Caco-2 (cell line): ENCODE data around the gene FAP. TPM values are rescaled to one million over a fixed set of nuclear protein-coding genes. Genes with fewer than 3 reads are reported as not detected.
A peak's percentile ranks its signal among the peaks of the same experiment; 100 is the strongest.

Experiments used
- BruUV-seq: library from RNA; stranded (reverse); fragments of 400-500 nt; replicated peaks from 2 replicates; lab custom pipeline; 2021; lab: Mats Ljungman, UMichigan
- CTCF ChIA-PET: fragments of 300-600 bp; sonication (Branson Sonifier 250); formaldehyde crosslinking; loops from one replicate; lab custom pipeline; 2022; ENCODE audit warnings: antibody characterized with exemption; lab: Charles Lee
- POLR2A ChIA-PET: fragments of 300-600 bp; sonication (Branson Sonifier 250); formaldehyde crosslinking; loops from one replicate; lab custom pipeline; 2022; ENCODE audit warnings: antibody characterized with exemption; lab: Charles Lee
- DNase-seq, 2 experiments: peaks; one replicate each; pipeline versions ENCODE4 v3.0.0 to v3.0.0-alpha.2; 2020 to 2022
- H3K27me3 ChIP-seq: replicated peaks from 2 replicates; pipeline ENCODE4 v1.6.0; 2011; ENCODE audit warnings: low read length; ENCODE audit not compliant: control insufficient read depth, insufficient read depth
- H3K36me3 ChIP-seq: 2 replicates; pipeline ENCODE4 v1.5.1; 2011; ENCODE audit warnings: low read length; ENCODE audit not compliant: control insufficient read depth, insufficient read depth
- H3K4me1 ChIP-seq: fragments of 250-450 bp; sonication (Bioruptor Pico); 2 replicates; pipeline ENCODE4 v1.5.1; 2020; ENCODE audit warnings: mild to moderate bottlenecking
- H3K4me3 ChIP-seq: 2 replicates; pipeline ENCODE4 v1.5.1; 2011; ENCODE audit warnings: low read depth, mild to moderate bottlenecking, control low read depth, low read length
- H3K9me3 ChIP-seq: fragments of 250-450 bp; sonication (Bioruptor Pico); 2 replicates; pipeline ENCODE4 v1.5.1; 2020; ENCODE audit warnings: mild to moderate bottlenecking, moderate library complexity
- H3K27ac Mint-ChIP-seq: one replicate; pipeline ENCODE4 v1.8.0; 2022; ENCODE audit warnings: mixed read lengths; ENCODE audit not compliant: unreplicated experiment
- H3K27me3 Mint-ChIP-seq: one replicate; pipeline ENCODE4 v1.8.0; 2022; ENCODE audit warnings: mixed read lengths; ENCODE audit not compliant: insufficient read depth, unreplicated experiment
- H3K36me3 Mint-ChIP-seq: one replicate; pipeline ENCODE4 v1.8.0; 2022; ENCODE audit warnings: mild to moderate bottlenecking, mixed read lengths; ENCODE audit not compliant: insufficient read depth, unreplicated experiment
- H3K4me1 Mint-ChIP-seq: one replicate; pipeline ENCODE4 v1.8.0; 2022; ENCODE audit warnings: low read depth, mixed read lengths; ENCODE audit not compliant: unreplicated experiment
- H3K4me3 Mint-ChIP-seq: one replicate; pipeline ENCODE4 v1.8.0; 2022; ENCODE audit warnings: mild to moderate bottlenecking, moderate library complexity, mixed read lengths; ENCODE audit not compliant: unreplicated experiment
- H3K9me3 Mint-ChIP-seq: one replicate; pipeline ENCODE4 v1.8.0; 2022; ENCODE audit warnings: mixed read lengths; ENCODE audit not compliant: unreplicated experiment
- intact Hi-C: fragments of 100-400 bp; cut with micrococcal nuclease; formaldehyde crosslinking; loops from one replicate; pipeline ENCODE4 v1.10.0; 2022; ENCODE audit not compliant: unreplicated experiment
- total RNA-seq: library from RNA; stranded (reverse); gene quantifications from 2 replicates; pipeline ENCODE4 v1.2.3, GENCODE V29; 2022
- TF ChIP-seq, protein P1 (sequence below), 2 experiments: fragments of 200-600 bp in 1 of 2; IDR thresholded peaks; 1 replicate in 1 of 2; 2 replicates in 1 of 2; pipeline versions ENCODE4 v1.5.1 to v1.8.0; 2011 to 2022; ENCODE audit warnings: antibody characterized with exemption in 1 of 2, control low read depth in 1 of 2, inconsistent platforms in 1 of 2, low read depth in 1 of 2, low read length in 1 of 2, mild to moderate bottlenecking in 1 of 2, moderate library complexity in 1 of 2; ENCODE audit not compliant: insufficient read depth in 1 of 2, severe bottlenecking in 1 of 2, unreplicated experiment in 1 of 2

FAP gene
- total RNA-seq, 1 experiment from 2014 or later: not detected

DNA sequence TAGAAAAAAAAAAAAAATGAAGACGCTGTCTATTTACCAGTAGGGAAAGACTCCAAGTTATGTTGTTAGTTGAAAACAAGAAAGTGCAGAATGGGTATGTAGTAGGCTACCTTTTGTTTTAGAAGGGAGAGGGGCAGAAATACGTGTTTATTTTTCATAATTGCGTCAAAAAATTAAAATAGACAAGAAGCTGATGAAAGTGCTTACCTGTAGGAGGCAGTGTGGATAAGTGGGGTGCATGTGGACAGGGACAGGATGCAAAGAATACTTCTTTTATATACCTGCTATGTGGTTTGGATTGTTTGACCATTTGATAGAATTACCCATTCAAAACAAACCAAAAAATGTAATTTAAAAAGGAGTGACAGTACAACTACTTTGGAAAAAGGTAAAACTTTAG lies 88.2 kb downstream of the FAP start:
- Mint-ChIP-seq H3K4me3 (no peak overlapping the region), H3K36me3 (no peaks in the 10 kb centered on the region), H3K4me1 (no peaks in the 10 kb centered on the region), H3K27ac (no peak overlapping the region), H3K27me3 (peaks cover 5% of the 10 kb centered on the region), H3K9me3 (no peaks in the 10 kb centered on the region)
- ChIA-PET POLR2A (interaction anchor here (0.7 kb wide), 1 partner anchor 10 kb away, joined by 3 read pairs; no protein-coding TSS in a partner anchor), CTCF (interaction anchor here (1.9 kb wide), 1 partner anchor 143 kb away, joined by 16 read pairs; no protein-coding TSS in a partner anchor)
- TF ChIP-seq, protein P1, sequence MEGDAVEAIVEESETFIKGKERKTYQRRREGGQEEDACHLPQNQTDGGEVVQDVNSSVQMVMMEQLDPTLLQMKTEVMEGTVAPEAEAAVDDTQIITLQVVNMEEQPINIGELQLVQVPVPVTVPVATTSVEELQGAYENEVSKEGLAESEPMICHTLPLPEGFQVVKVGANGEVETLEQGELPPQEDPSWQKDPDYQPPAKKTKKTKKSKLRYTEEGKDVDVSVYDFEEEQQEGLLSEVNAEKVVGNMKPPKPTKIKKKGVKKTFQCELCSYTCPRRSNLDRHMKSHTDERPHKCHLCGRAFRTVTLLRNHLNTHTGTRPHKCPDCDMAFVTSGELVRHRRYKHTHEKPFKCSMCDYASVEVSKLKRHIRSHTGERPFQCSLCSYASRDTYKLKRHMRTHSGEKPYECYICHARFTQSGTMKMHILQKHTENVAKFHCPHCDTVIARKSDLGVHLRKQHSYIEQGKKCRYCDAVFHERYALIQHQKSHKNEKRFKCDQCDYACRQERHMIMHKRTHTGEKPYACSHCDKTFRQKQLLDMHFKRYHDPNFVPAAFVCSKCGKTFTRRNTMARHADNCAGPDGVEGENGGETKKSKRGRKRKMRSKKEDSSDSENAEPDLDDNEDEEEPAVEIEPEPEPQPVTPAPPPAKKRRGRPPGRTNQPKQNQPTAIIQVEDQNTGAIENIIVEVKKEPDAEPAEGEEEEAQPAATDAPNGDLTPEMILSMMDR (IDR thresholded peaks at IDR 0.05; ENCODE audit: insufficient read depth in 1 of 2, low read depth in 1 of 2, low read length in 1 of 2, severe bottlenecking in 1 of 2, unreplicated experiment in 1 of 2): peak in 1 of 2 experiments; percentile 12
- Histone ChIP-seq H3K9me3 (no peaks in the 10 kb centered on the region), H3K4me1 (no peaks in the 10 kb centered on the region), H3K36me3 (no peaks in the 10 kb centered on the region), H3K27me3 (no peaks in the 10 kb centered on the region), H3K4me3 (no peak overlapping the region)
- BruUV-seq: no TSS peak
- DNase-seq: no peak
- intact Hi-C loops: no loop called here

DNA sequence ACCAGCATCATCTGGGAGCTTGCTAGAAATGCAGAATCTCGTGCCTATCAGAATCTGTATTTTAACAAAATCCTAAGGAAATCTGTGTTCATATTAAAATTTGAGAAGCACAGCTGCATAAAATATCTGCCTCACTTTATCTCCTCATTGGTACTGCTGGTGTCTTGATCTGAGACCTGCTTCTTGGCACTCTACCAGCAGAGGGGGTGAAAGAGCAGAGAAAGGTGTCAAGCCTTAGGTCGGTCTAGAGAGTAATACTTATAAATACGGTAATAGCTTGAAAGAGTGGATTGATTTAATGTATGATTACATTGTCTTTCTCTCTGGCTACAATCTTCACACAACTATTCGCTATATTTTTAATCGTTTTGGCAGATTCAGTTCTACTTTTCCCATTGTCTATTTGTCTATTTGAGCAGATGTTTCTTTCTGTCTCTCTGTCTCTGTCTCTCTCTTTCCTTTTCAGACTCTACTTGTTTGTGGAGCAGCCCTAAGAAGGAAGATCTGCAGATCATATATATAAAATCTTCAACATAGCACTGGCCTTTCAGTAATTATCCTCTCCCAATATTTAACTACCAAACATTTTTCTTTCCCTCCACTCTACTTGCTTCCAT lies 89.5 kb downstream of the FAP start:
- BruUV-seq: no TSS peak

DNA sequence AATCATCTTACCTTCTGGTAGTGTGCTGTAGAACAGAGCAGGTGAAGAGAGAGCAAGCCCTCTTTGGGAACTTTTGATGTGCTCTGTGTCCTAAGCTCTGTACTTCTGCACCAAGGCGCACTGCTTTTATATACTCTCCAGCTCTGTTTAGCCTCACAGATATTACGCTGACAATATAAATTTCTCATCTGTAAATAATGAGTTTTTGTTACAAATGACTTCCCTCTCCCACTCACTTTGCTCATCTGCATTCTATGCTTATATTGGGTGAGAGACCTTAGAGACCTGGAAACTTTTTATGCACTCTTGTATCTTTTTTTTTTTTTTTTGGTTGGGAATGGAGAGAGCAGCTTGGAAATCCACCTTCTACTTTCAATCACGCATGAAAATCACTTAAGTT lies 91.1 kb downstream of the FAP start, which contains the start of gene GCG:
TSS of gene GCG (minus strand) at position 101 of the 400 bp plus-strand sequence. CDS start 3,069 bp downstream, outside the sequence.
- H3K27me3 ChIP-seq: no peaks in the 10 kb centered on the region
- H3K4me1 ChIP-seq: no peaks in the 10 kb centered on the region

More for the DNA sequence above, 89.5 kb downstream of the FAP start:
- Mint-ChIP-seq H3K9me3 (no peaks in the 10 kb centered on the region), H3K27ac (no peak overlapping the region), H3K27me3 (peaks cover 7% of the 10 kb centered on the region), H3K36me3 (no peaks in the 10 kb centered on the region), H3K4me3 (no peak overlapping the region), H3K4me1 (no peaks in the 10 kb centered on the region)
- DNase-seq: peak; percentile 67 to 78
- H3K36me3 ChIP-seq: no peaks in the 10 kb centered on the region
- H3K27me3 ChIP-seq: no peaks in the 10 kb centered on the region
- H3K9me3 ChIP-seq: no peaks in the 10 kb centered on the region
- TF ChIP-seq, protein P1 (IDR thresholded peaks at IDR 0.05; ENCODE audit: insufficient read depth in 1 of 2, low read depth in 1 of 2, low read length in 1 of 2, severe bottlenecking in 1 of 2, unreplicated experiment in 1 of 2): peak; percentile 75 to 93
- CTCF ChIA-PET: interaction anchor here (0.9 to 1.9 kb wide), 3 partner anchors 12 to 150 kb away, joined by 3 to 16 read pairs (median 3); no protein-coding TSS in a partner anchor
- intact Hi-C loops: loop anchor here (1.0 to 5.0 kb wide), 3 partner anchors 68 to 566 kb away; no protein-coding TSS in a partner anchor
- POLR2A ChIA-PET: no interaction called here
- no peaks in the 10 kb centered on the region for H3K4me1 ChIP-seq
- H3K4me3 ChIP-seq: no peak overlapping the region

More for the DNA sequence above, 91.1 kb downstream of the FAP start, which contains the start of gene GCG:
- no peak for DNase-seq
- intact Hi-C loops: loop anchor here (5.0 kb wide), 1 partner anchor 565 kb away; no protein-coding TSS in a partner anchor
- Histone ChIP-seq H3K4me3 (no peak within 1 kb of the TSS), H3K9me3 (no peaks in the 10 kb centered on the region), H3K36me3 (no peaks in the 10 kb centered on the region)
- Mint-ChIP-seq H3K4me1 (no peaks in the 10 kb centered on the region), H3K36me3 (no peaks in the 10 kb centered on the region), H3K27me3 (peaks cover 14% of the 10 kb centered on the region), H3K27ac (no peak within 1 kb of the TSS), H3K9me3 (no peaks in the 10 kb centered on the region), H3K4me3 (no peak within 1 kb of the TSS)
- no TSS peak for BruUV-seq
- POLR2A ChIA-PET: no interaction called here
- TF ChIP-seq, protein P1 (IDR thresholded peaks at IDR 0.05; ENCODE audit: insufficient read depth in 1 of 2, low read depth in 1 of 2, low read length in 1 of 2, severe bottlenecking in 1 of 2, unreplicated experiment in 1 of 2): no peak
- CTCF ChIA-PET: interaction anchor here (0.7 to 1.2 kb wide), 2 partner anchors 43 to 146 kb away, joined by 3 to 5 read pairs; no protein-coding TSS in a partner anchor
